Lower leg skin (tissue), 3 donors: Measurements from ENCODE around the gene TBC1D9.

ENCODE experiments used
- POLR2A ChIP-seq, 2 donors: fragments of 450-650 bp; IDR thresholded peaks; one replicate each; pipeline ENCODE4 v1.6.1; 2016 to 2017; ENCODE audit warnings: antibody characterized with exemption in 2 of 2, mild to moderate bottlenecking in 1 of 2, moderate library complexity in 1 of 2
- TF ChIP-seq, protein P1 (sequence below), 3 donors: fragments of 450-650 bp; IDR thresholded peaks; one replicate each; pipeline ENCODE4 v1.5.1; 2016; ENCODE audit warnings: antibody characterized with exemption in 3 of 3, mild to moderate bottlenecking in 3 of 3, moderate library complexity in 2 of 3

DNA sequence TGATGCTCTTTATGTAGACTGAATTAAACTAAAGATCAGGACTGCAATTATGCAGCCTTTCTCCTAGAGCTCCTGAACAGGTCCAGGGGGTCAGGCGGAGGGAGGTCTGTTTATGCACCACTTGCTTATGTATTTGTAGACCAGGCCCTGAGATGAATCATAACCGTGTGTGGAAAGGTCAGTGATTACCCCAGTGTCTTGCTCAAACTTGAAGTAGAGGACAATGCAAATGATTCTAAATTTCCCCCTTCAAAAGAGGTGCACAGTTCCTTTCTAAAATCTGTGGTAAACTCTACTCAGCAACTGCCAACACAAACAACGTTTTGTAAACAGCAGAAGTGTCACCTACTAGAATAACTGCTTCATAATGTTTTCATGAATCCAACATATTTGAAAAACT, 13.0 kb upstream of the TBC1D9 start:
- TF ChIP-seq, protein P1, sequence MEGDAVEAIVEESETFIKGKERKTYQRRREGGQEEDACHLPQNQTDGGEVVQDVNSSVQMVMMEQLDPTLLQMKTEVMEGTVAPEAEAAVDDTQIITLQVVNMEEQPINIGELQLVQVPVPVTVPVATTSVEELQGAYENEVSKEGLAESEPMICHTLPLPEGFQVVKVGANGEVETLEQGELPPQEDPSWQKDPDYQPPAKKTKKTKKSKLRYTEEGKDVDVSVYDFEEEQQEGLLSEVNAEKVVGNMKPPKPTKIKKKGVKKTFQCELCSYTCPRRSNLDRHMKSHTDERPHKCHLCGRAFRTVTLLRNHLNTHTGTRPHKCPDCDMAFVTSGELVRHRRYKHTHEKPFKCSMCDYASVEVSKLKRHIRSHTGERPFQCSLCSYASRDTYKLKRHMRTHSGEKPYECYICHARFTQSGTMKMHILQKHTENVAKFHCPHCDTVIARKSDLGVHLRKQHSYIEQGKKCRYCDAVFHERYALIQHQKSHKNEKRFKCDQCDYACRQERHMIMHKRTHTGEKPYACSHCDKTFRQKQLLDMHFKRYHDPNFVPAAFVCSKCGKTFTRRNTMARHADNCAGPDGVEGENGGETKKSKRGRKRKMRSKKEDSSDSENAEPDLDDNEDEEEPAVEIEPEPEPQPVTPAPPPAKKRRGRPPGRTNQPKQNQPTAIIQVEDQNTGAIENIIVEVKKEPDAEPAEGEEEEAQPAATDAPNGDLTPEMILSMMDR (IDR thresholded peaks at IDR 0.05): no peak
- TF ChIP-seq POLR2A (IDR thresholded peaks at IDR 0.05): no peak
